Neural progenitor cell (in vitro differentiated cells): Measurements from ENCODE around the gene CPSF7. TPM values are rescaled to one million over a fixed set of nuclear protein-coding genes. Genes with fewer than 3 reads are reported as not detected.

Experiments used
- DNase-seq: peaks from one replicate; pipeline ENCODE4 v3.0.0-alpha.2; 2016; ENCODE audit warnings: low spot score
- H2AFZ ChIP-seq: fragments of 200-600 bp; sonication (generic); replicated peaks from 2 replicates; pipeline ENCODE4 v1.6.1; 2016; ENCODE audit warnings: antibody characterized with exemption
- H3F3A ChIP-seq: fragments of 200-600 bp; sonication (generic); 2 replicates; pipeline ENCODE4 v1.6.1; 2016; ENCODE audit warnings: antibody characterized with exemption, low read depth
- H3K27ac ChIP-seq: fragments of 200-600 bp; sonication (generic); 2 replicates; pipeline ENCODE4 v1.5.1; 2016; ENCODE audit warnings: mild to moderate bottlenecking
- H3K27me3 ChIP-seq: fragments of 200-600 bp; sonication (generic); 2 replicates; pipeline ENCODE4 v1.6.1; 2016; ENCODE audit warnings: mild to moderate bottlenecking, moderate library complexity
- H3K36me3 ChIP-seq: fragments of 200-600 bp; sonication (generic); 2 replicates; pipeline ENCODE4 v1.5.1; 2016
- H3K4me1 ChIP-seq: fragments of 200-600 bp; sonication (generic); 2 replicates; pipeline ENCODE4 v1.6.1; 2016; ENCODE audit warnings: mixed run types
- H3K4me2 ChIP-seq: fragments of 200-600 bp; sonication (generic); 2 replicates; pipeline ENCODE4 v1.6.1; 2016
- H3K4me3 ChIP-seq: fragments of 200-600 bp; sonication (generic); 2 replicates; pipeline ENCODE4 v1.5.1; 2016
- H3K79me2 ChIP-seq: fragments of 200-600 bp; sonication (generic); 2 replicates; pipeline ENCODE4 v1.6.1; 2016; ENCODE audit warnings: low read depth
- H3K9ac ChIP-seq: fragments of 200-600 bp; sonication (generic); 2 replicates; pipeline ENCODE4 v1.6.1; 2016
- H3K9me3 ChIP-seq: fragments of 200-600 bp; sonication (generic); 2 replicates; pipeline ENCODE4 v1.5.1; 2016; ENCODE audit warnings: low read depth
- H4K20me1 ChIP-seq: fragments of 200-600 bp; sonication (generic); 2 replicates; pipeline ENCODE4 v1.6.1; 2016; ENCODE audit warnings: low read depth
- H3K27ac Mint-ChIP-seq: 3 replicates; pipeline ENCODE4 v1.8.0; 2021; ENCODE audit warnings: mixed read lengths
- H3K27me3 Mint-ChIP-seq: 2 replicates; pipeline ENCODE4 v1.8.0; 2022; ENCODE audit warnings: low read depth, mild to moderate bottlenecking, inconsistent platforms, moderate library complexity, mixed read lengths; ENCODE audit not compliant: insufficient read depth
- H3K36me3 Mint-ChIP-seq: 3 replicates; pipeline ENCODE4 v1.8.0; 2021; ENCODE audit warnings: mixed read lengths
- H3K4me1 Mint-ChIP-seq: 3 replicates; pipeline ENCODE4 v1.8.0; 2021; ENCODE audit warnings: mixed read lengths
- H3K4me3 Mint-ChIP-seq: 3 replicates; pipeline ENCODE4 v1.8.0; 2021; ENCODE audit warnings: mild to moderate bottlenecking, moderate library complexity, mixed read lengths
- H3K9me3 Mint-ChIP-seq: 3 replicates; pipeline ENCODE4 v1.8.0; 2020; ENCODE audit warnings: mixed read lengths
- EZH2 ChIP-seq: fragments of 200-600 bp; sonication (generic); IDR thresholded peaks from 2 replicates; pipeline ENCODE4 v1.6.1; 2017; ENCODE audit warnings: antibody characterized with exemption, mild to moderate bottlenecking, moderate library complexity
- EZH2phosphoT487 ChIP-seq: fragments of 200-600 bp; sonication (generic); IDR thresholded peaks from 2 replicates; pipeline ENCODE4 v1.6.1; 2017; ENCODE audit warnings: antibody characterized with exemption
- total RNA-seq: library from RNA; depleted of rRNA; stranded (reverse); fragments of >200 nt; gene quantifications from 2 replicates; pipeline ENCODE4 v1.2.3, GENCODE V29; 2015; ENCODE audit warnings: low replicate concordance
- TF ChIP-seq, protein P1 (sequence below): fragments of 200-600 bp; sonication (generic); IDR thresholded peaks from 2 replicates; pipeline ENCODE4 v1.5.1; 2017; ENCODE audit warnings: antibody characterized with exemption, mild to moderate bottlenecking

CPSF7 gene
- total RNA-seq, 1 donor from 2014 or later = 60.7 TPM

DNA sequence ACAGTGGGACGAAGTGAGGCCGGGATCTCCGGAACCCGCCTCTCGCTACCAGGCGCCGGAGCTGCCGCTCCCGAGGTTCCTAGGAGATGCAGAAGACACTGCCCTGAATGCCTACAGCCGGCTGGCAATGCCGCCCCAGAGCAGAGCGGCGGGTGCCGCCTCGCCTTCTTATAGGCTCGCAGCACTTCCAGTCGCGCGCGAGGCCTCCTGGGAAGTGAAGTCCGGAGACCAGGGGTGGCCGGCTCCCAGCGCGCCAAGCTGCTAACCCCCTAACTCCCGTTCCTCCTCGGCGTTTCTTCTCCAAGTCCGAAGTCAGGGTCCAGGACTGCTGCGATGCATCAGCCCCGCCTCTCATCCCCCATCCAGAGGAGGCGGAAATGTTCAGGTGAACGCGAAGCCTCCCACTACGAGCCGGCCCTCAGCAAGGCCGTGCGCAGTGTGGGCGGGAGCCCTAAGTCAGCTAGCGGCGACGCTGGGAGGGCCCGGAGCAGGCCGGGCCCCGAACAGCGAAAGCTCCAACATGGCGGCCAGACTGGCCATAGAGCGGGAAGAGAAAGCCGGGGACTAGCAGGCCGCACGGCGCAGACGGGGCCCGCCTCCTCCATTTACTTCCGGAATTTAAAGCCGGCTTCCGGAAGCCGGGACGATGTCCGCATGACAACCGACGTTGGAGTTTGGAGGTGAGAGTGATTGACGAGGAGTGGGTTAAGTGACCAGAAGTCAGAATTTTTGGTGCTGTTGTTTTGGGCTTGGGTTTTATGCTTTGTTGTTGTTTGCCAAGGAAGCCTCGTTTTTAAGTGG, 67.8 kb downstream of the CPSF7 start, which contains the start of the genes CYB561A3 and TMEM138:
TSS of gene CYB561A3 (minus strand) at position 142 of the 801 bp plus-strand sequence. CDS start 5,169 bp downstream, outside the sequence.
TSS of gene TMEM138 (plus strand) at position 634 of the 801 bp plus-strand sequence. CDS start 2,017 bp downstream, outside the sequence.
- Mint-ChIP-seq H3K27ac (peak within 1 kb of the TSS; percentile 99), H3K4me3 (peak within 1 kb of the TSS; percentile 99), H3K36me3 (peaks cover 7% of the 10 kb centered on the region), H3K27me3 (peaks cover 4% of the 10 kb centered on the region), H3K4me1 (peaks cover 31% of the 10 kb centered on the region), H3K9me3 (no peaks in the 10 kb centered on the region)
- H3K79me2 ChIP-seq = peaks cover 44% of the 10 kb centered on the region
- H3K27me3 ChIP-seq = no peaks in the 10 kb centered on the region
- H3K9ac ChIP-seq = peak within 1 kb of the TSS; percentile 96
- peaks cover 13% of the 10 kb centered on the region for H3F3A ChIP-seq
- peak; percentile 96 for DNase-seq
- TF ChIP-seq EZH2 (peak; percentile 46), EZH2phosphoT487 (no peak)
- TF ChIP-seq, protein P1, sequence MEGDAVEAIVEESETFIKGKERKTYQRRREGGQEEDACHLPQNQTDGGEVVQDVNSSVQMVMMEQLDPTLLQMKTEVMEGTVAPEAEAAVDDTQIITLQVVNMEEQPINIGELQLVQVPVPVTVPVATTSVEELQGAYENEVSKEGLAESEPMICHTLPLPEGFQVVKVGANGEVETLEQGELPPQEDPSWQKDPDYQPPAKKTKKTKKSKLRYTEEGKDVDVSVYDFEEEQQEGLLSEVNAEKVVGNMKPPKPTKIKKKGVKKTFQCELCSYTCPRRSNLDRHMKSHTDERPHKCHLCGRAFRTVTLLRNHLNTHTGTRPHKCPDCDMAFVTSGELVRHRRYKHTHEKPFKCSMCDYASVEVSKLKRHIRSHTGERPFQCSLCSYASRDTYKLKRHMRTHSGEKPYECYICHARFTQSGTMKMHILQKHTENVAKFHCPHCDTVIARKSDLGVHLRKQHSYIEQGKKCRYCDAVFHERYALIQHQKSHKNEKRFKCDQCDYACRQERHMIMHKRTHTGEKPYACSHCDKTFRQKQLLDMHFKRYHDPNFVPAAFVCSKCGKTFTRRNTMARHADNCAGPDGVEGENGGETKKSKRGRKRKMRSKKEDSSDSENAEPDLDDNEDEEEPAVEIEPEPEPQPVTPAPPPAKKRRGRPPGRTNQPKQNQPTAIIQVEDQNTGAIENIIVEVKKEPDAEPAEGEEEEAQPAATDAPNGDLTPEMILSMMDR = no peak
- peak within 1 kb of the TSS; percentile 83 for H2AFZ ChIP-seq
- no peaks in the 10 kb centered on the region for H4K20me1 ChIP-seq
- peak within 1 kb of the TSS; percentile 99 for H3K27ac ChIP-seq
- peak within 1 kb of the TSS; percentile 90 for H3K4me3 ChIP-seq
- H3K9me3 ChIP-seq = no peaks in the 10 kb centered on the region
- peaks cover 10% of the 10 kb centered on the region for H3K36me3 ChIP-seq
- H3K4me2 ChIP-seq = peak within 1 kb of the TSS; percentile 92
- peaks cover 10% of the 10 kb centered on the region for H3K4me1 ChIP-seq

DNA sequence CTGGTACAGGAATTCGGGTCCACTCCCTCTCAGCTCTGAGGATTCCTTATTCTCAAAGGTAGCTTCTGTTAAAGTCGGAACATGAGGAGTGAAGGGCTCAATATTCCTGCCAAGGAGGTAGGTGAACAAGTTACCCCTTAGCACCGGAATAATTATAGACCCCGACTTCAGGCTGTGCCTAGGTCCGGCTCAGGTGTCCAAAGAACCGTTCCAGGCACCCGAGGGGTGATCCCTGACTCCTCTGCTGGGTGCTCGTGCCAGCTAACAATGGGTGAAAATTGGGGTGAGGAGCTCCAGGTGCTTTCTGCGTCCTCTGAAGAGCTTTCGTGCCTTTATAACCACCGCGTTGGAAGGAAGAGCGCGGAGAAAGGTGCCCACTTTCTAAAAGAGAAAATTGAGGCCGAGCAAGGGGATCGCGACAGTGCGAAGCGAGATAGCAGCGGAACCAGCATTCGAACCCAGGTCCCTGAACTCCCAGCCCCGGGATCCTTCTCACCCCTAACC, 68.5 kb downstream of the CPSF7 start:
- peaks cover 10% of the 10 kb centered on the region for H3K36me3 ChIP-seq
- H3K9me3 ChIP-seq = no peaks in the 10 kb centered on the region
- peaks cover 13% of the 10 kb centered on the region for H3F3A ChIP-seq
- TF ChIP-seq, protein P1 = no peak
- TF ChIP-seq EZH2 (no peak), EZH2phosphoT487 (no peak)
- peak overlapping the region; percentile 96 for H3K9ac ChIP-seq
- Mint-ChIP-seq H3K9me3 (no peaks in the 10 kb centered on the region), H3K4me1 (peaks cover 31% of the 10 kb centered on the region), H3K4me3 (peak overlapping the region; percentile 99), H3K36me3 (peaks cover 9% of the 10 kb centered on the region), H3K27me3 (peaks cover 4% of the 10 kb centered on the region), H3K27ac (peak overlapping the region; percentile 99)
- no peak for DNase-seq
- H3K79me2 ChIP-seq = peaks cover 44% of the 10 kb centered on the region
- H3K4me2 ChIP-seq = peak overlapping the region; percentile 92
- H3K4me3 ChIP-seq = peak overlapping the region; percentile 90
- H3K4me1 ChIP-seq = peaks cover 10% of the 10 kb centered on the region
- no peaks in the 10 kb centered on the region for H3K27me3 ChIP-seq
- H3K27ac ChIP-seq = peak overlapping the region; percentile 99
- no peaks in the 10 kb centered on the region for H4K20me1 ChIP-seq
- peak overlapping the region; percentile 83 for H2AFZ ChIP-seq

DNA sequence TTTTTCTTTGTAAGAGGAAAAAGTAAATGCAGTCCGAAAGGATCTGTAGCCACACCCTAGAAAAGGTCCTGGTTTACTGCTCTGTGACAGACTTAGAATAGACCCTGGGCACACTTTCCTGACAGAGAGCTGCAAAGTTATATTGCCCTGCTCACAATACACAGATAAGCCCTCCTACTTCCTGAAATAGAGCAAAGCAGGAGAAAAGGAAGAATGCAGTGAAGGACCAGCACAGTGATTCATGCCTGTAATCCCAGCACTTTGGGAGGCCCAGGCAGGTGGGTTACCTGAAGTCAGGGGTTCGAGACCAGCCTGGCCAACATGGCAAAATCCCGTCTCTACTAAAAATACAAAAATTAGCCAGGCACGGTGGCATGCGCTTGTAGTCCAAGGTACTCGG, 70.3 kb downstream of the CPSF7 start:
- H3K27me3 Mint-ChIP-seq = peaks cover 6% of the 10 kb centered on the region
- H3K27ac Mint-ChIP-seq = no peak overlapping the region

More for the DNA sequence above, 70.3 kb downstream of the CPSF7 start:
- Histone ChIP-seq H3K27me3 (no peaks in the 10 kb centered on the region), H3K4me1 (peaks cover 10% of the 10 kb centered on the region), H3K4me3 (no peak overlapping the region), H3K9ac (no peak overlapping the region), H2AFZ (no peak overlapping the region), H3K27ac (no peak overlapping the region), H3K9me3 (no peaks in the 10 kb centered on the region), H3K4me2 (no peak overlapping the region), H3K79me2 (peaks cover 44% of the 10 kb centered on the region), H3F3A (peaks cover 13% of the 10 kb centered on the region), H4K20me1 (no peaks in the 10 kb centered on the region), H3K36me3 (no peaks in the 10 kb centered on the region)
- H3K36me3 Mint-ChIP-seq = peaks cover 9% of the 10 kb centered on the region
- H3K4me3 Mint-ChIP-seq = peak overlapping the region; percentile 99
- H3K9me3 Mint-ChIP-seq = no peaks in the 10 kb centered on the region
- no peak for DNase-seq
- peaks cover 31% of the 10 kb centered on the region for H3K4me1 Mint-ChIP-seq
- TF ChIP-seq EZH2 (no peak), EZH2phosphoT487 (no peak)
- TF ChIP-seq, protein P1 = no peak
